ENCODE measurements around the gene EML5.

- TF ChIP-seq POLR2A (IDR thresholded peaks at IDR 0.05; ENCODE audit: low read depth), result no peak
- TF ChIP-seq, protein P1, sequence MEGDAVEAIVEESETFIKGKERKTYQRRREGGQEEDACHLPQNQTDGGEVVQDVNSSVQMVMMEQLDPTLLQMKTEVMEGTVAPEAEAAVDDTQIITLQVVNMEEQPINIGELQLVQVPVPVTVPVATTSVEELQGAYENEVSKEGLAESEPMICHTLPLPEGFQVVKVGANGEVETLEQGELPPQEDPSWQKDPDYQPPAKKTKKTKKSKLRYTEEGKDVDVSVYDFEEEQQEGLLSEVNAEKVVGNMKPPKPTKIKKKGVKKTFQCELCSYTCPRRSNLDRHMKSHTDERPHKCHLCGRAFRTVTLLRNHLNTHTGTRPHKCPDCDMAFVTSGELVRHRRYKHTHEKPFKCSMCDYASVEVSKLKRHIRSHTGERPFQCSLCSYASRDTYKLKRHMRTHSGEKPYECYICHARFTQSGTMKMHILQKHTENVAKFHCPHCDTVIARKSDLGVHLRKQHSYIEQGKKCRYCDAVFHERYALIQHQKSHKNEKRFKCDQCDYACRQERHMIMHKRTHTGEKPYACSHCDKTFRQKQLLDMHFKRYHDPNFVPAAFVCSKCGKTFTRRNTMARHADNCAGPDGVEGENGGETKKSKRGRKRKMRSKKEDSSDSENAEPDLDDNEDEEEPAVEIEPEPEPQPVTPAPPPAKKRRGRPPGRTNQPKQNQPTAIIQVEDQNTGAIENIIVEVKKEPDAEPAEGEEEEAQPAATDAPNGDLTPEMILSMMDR (IDR thresholded peaks at IDR 0.05), result no peak
Measured at GRCh38 chr14:88617479-88617878, 175.3 kb downstream of the EML5 start.
